ENCODE measurements around the gene PRSS37.
"Not testable (repeated sequence)": the region's sequence is repeated elsewhere in the genome, so short reads cannot be mapped to it uniquely, and the experiment has no call there.

The PRSS37 gene

GRCh38 chr7:141842904-141843303 lies 1.6 kb upstream of the PRSS37 start:
- DNase-seq (ENCODE audit: extremely low read depth, low read depth): no peak
- H3K4me3 ChIP-seq (replicated peaks; ENCODE audit: low read depth, low read length): no peak overlapping the region
- TF ChIP-seq, protein P1, sequence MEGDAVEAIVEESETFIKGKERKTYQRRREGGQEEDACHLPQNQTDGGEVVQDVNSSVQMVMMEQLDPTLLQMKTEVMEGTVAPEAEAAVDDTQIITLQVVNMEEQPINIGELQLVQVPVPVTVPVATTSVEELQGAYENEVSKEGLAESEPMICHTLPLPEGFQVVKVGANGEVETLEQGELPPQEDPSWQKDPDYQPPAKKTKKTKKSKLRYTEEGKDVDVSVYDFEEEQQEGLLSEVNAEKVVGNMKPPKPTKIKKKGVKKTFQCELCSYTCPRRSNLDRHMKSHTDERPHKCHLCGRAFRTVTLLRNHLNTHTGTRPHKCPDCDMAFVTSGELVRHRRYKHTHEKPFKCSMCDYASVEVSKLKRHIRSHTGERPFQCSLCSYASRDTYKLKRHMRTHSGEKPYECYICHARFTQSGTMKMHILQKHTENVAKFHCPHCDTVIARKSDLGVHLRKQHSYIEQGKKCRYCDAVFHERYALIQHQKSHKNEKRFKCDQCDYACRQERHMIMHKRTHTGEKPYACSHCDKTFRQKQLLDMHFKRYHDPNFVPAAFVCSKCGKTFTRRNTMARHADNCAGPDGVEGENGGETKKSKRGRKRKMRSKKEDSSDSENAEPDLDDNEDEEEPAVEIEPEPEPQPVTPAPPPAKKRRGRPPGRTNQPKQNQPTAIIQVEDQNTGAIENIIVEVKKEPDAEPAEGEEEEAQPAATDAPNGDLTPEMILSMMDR (IDR thresholded peaks at IDR 0.05; ENCODE audit: low read depth, low read length, missing control alignments): no peak

GRCh38 chr7:141840708-141841107 lies 577 bp downstream of the PRSS37 start:
- H3K4me3 ChIP-seq (replicated peaks; ENCODE audit: low read depth, low read length): no peak overlapping the region
- no peak for DNase-seq (ENCODE audit: extremely low read depth, low read depth)
- TF ChIP-seq, protein P1 (IDR thresholded peaks at IDR 0.05; ENCODE audit: low read depth, low read length, missing control alignments): no peak

GRCh38 chr7:141839256-141839655 lies 2.0 kb downstream of the PRSS37 start:
- H3K4me3 ChIP-seq (replicated peaks; ENCODE audit: low read depth, low read length): no peak overlapping the region
- no peak for DNase-seq (ENCODE audit: extremely low read depth, low read depth)
- TF ChIP-seq, protein P1 (IDR thresholded peaks at IDR 0.05; ENCODE audit: low read depth, low read length, missing control alignments): no peak

GRCh38 chr7:141838581-141838980 lies 2.7 kb downstream of the PRSS37 start:
- no peak overlapping the region for H3K4me3 ChIP-seq (replicated peaks; ENCODE audit: low read depth, low read length)
- TF ChIP-seq, protein P1 (IDR thresholded peaks at IDR 0.05; ENCODE audit: low read depth, low read length, missing control alignments): no peak
- DNase-seq (ENCODE audit: extremely low read depth, low read depth): no peak

GRCh38 chr7:141837683-141838082 lies 3.6 kb downstream of the PRSS37 start:
- TF ChIP-seq, protein P1 (IDR thresholded peaks at IDR 0.05; ENCODE audit: low read depth, low read length, missing control alignments): no peak
- no peak for DNase-seq (ENCODE audit: extremely low read depth, low read depth)
- no peak overlapping the region for H3K4me3 ChIP-seq (replicated peaks; ENCODE audit: low read depth, low read length)

- DNase-seq (ENCODE audit: extremely low read depth, low read depth); H3K4me3 ChIP-seq (replicated peaks; ENCODE audit: low read depth, low read length): not testable (repeated sequence)
Measured at GRCh38 chr7:141822432-141822831, 18.9 kb downstream of the PRSS37 start.

DNA sequence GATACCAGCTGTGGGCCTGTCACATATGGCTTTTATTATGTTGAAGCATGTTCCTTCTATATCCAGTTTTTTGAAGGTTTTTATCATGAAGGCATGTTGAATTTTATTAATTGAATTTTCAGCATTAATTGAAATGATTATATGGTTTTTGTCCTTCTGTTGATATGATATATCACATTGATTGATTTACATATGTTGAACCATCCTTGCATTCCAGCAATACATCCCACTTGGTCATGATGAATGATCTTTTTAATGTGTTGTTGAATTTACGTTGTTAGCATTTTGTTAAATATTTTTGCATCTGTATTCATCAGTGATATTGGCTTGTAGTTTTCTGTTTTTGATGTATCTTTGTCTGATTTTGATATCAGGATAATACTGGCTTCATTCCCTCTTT lies 21.2 kb downstream of the PRSS37 start:
- TF ChIP-seq, protein P1 (IDR thresholded peaks at IDR 0.05; ENCODE audit: low read depth, low read length, missing control alignments): no peak
- DNase-seq (ENCODE audit: extremely low read depth, low read depth): no peak
- no peak overlapping the region for H3K4me3 ChIP-seq (replicated peaks; ENCODE audit: low read depth, low read length)
